Measurements from ENCODE around the gene ACSF2. TPM values are rescaled to one million over a fixed set of nuclear protein-coding genes. Genes with fewer than 3 reads are reported as not detected.

Gene ACSF2
- 1 to 10 TPM; 3.3 to 9.1 (median 5.2) TPM for polyA plus RNA-seq (ENCODE audit: low read depth in 6 of 6)

DNA sequence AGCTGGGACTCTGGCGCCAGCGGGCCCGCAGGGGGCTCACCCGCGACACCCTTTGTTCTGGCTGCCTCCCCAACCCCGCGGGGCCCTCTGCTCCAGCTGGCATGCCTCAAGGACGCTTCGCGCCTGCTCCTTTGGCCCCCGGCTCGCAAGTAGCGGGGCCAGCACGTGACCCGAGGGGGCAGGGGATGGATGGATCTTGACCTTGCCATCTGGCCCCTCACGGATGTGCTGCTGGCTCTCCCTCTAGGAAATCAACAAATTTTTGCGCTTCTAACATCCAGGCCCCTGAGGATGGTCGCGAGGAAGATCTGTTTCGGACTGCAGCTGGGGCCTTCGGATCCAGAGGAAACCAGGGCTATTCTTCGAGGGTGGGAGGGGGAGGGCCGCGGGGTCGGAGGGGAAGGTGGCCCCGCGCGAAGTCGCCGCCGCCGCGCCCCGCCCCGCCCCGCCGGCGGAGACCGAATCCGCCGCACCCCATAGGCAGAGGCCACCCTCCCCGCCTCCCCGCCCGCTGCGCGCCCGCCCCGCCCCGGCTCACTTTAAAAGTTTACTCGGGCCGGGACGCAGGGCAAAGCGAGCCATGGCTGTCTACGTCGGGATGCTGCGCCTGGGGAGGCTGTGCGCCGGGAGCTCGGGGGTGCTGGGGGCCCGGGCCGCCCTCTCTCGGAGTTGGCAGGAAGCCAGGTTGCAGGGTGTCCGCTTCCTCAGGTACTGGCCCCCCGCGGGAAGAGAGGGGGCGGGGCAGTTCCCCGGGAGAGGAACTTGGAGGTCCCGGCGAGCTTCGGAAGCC lies at the start of gene ACSF2:
Gene ACSF2, plus strand, starts transcription at position 537 of the 790 bp plus-strand sequence. Its CDS starts 44 bp downstream, at position 581.
- peak; percentile 62 for DNase-seq
- Mint-ChIP-seq H3K9me3 (no peaks in the 10 kb centered on the region), H3K27me3 (no peaks in the 10 kb centered on the region), H3K4me3 (peak within 1 kb of the TSS; percentile 85 to 94 (median 91)), H3K27ac (peak within 1 kb of the TSS; percentile 47 to 93 (median 69)), H3K4me1 (peaks cover 15 to 42% (median 33%) of the 10 kb centered on the region in 3 donors), H3K36me3 (no peaks in the 10 kb centered on the region)
- peak; percentile 85 for ATAC-seq (ENCODE audit: low read depth in 2 of 2)

DNA sequence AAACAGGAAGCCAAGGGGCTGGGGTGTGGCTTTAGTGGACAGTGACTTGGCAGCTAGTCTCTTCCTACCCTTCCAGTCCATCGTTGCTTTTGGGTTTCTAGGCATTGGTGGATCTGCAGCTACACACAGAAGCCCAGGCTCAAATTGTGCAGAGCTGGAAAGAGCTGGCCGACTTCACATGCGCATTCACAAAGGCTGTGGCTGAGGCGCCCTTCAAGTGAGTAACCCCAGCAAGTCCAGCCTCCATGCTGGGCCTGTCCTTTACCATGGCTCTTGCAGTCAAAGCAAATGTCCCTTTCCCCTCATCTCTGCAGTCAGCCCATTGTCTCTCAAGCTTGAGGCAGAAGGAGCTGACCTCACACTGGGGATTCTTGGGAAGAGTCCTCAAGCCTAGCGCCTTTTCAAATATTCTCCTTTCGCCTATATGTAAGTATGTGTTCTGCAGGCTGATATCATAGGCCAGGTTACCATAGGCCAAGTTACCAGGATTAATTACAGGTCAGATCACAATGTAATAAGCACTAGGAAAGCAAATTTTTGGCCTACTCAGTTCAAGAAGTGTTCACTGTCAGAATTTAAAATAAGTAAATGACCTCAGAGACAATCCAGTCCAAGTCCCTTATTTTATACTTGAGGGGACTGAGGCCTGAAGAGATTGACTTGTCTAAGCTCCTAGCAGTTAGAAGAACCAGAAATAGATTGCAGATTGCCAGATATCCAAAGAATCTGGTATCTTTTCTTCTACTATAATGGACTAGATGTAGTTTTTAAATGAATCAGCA lies 46.5 kb upstream of the ACSF2 start:
- Mint-ChIP-seq H3K4me3 (no peak overlapping the region), H3K4me1 (no peaks in the 10 kb centered on the region), H3K36me3 (peaks cover 0 to 9% of the 10 kb centered on the region in 2 donors), H3K27ac (peak overlapping the region in 1 of 6 donors; percentile 72), H3K27me3 (no peaks in the 10 kb centered on the region), H3K9me3 (no peaks in the 10 kb centered on the region)
- no peak for ATAC-seq (ENCODE audit: low read depth in 2 of 2)
- no peak for DNase-seq

GRCh38 chr17:50380369-50381259 lies 45.4 kb upstream of the ACSF2 start:
- no peak overlapping the region for H3K27ac Mint-ChIP-seq
- no peak overlapping the region for H3K4me3 Mint-ChIP-seq
- no peaks in the 10 kb centered on the region for H3K4me1 Mint-ChIP-seq
- peaks cover 9 to 17% of the 10 kb centered on the region in 2 donors for H3K36me3 Mint-ChIP-seq
- H3K9me3 Mint-ChIP-seq = no peaks in the 10 kb centered on the region
- peak in 1 of 2 donors; percentile 43 for ATAC-seq (ENCODE audit: low read depth in 2 of 2)
- H3K27me3 Mint-ChIP-seq = no peaks in the 10 kb centered on the region
- DNase-seq = no peak

GRCh38 chr17:50381260-50381815 lies 44.7 kb upstream of the ACSF2 start:
- ATAC-seq (ENCODE audit: low read depth in 2 of 2) (no peak), DNase-seq (no peak)
- Mint-ChIP-seq H3K4me3 (no peak overlapping the region), H3K27ac (peak overlapping the region in 2 of 6 donors; percentile 42 to 69), H3K9me3 (no peaks in the 10 kb centered on the region), H3K4me1 (no peaks in the 10 kb centered on the region), H3K36me3 (peaks cover 10 to 19% of the 10 kb centered on the region in 2 donors), H3K27me3 (no peaks in the 10 kb centered on the region)

DNA sequence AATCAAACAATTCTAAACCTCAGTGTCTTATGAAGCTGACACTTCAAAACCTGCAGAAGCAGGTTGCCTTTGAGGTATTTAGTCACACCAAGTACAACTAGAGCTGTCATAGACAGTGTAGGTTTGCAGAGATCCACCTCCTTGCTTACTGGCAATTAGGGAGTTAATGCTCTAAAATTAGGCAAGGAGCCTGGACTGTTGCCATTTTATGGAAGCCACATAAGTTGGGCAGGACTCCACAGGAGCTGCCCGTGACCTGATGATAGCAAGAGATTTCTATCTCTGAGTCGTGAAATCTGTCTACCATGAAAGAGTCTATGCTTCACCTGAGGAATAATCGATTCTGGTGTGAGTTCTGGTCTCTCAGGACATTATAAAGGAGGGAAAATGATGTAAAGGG lies 44.1 kb upstream of the ACSF2 start:
- no peak overlapping the region for H3K27ac Mint-ChIP-seq
- H3K36me3 Mint-ChIP-seq = peaks cover 16 to 19% of the 10 kb centered on the region in 2 donors
- no peaks in the 10 kb centered on the region for H3K27me3 Mint-ChIP-seq
- no peaks in the 10 kb centered on the region for H3K9me3 Mint-ChIP-seq
- no peak for ATAC-seq (ENCODE audit: low read depth in 2 of 2)
- no peaks in the 10 kb centered on the region for H3K4me1 Mint-ChIP-seq
- no peak overlapping the region for H3K4me3 Mint-ChIP-seq
- no peak for DNase-seq

GRCh38 chr17:50382931-50383330 lies 43.1 kb upstream of the ACSF2 start:
- H3K9me3 Mint-ChIP-seq = no peaks in the 10 kb centered on the region
- H3K4me3 Mint-ChIP-seq = no peak overlapping the region

DNA sequence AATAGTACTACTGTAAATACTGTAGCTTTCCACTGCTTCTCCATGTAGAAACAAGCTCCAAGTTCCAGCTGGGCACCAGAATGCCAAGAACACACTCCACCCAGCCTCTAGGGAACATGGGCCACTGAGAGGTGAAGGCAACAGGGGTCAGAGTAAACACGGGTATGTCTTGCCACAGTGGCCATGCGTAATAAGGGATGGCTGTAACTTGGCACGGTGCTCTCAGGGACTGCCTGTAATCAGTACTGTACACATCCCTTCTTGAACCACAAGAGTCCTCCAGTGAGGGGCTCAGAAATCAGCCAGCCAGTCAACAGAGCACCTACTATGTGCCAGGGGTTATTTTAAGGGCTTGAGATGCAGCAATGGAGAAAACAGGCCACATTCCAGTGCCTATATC lies 39.5 kb upstream of the ACSF2 start:
- Mint-ChIP-seq H3K4me3 (no peak overlapping the region), H3K9me3 (no peaks in the 10 kb centered on the region), H3K4me1 (peaks cover 2 to 12% (median 5%) of the 10 kb centered on the region in 3 donors), H3K27ac (peak overlapping the region in 1 of 6 donors; percentile 59), H3K27me3 (no peaks in the 10 kb centered on the region), H3K36me3 (peaks cover 23 to 29% of the 10 kb centered on the region in 2 donors)
- no peak for DNase-seq
- ATAC-seq (ENCODE audit: low read depth in 2 of 2) = no peak

More at GRCh38 chr17:50382931-50383330, 43.1 kb upstream of the ACSF2 start:
- DNase-seq = no peak
- ATAC-seq (ENCODE audit: low read depth in 2 of 2) = no peak
- Mint-ChIP-seq H3K27ac (peak overlapping the region in 2 of 6 donors; percentile 19 to 30), H3K4me1 (peaks cover 0 to 8% (median 0%) of the 10 kb centered on the region in 3 donors), H3K27me3 (no peaks in the 10 kb centered on the region), H3K36me3 (peaks cover 19 to 26% of the 10 kb centered on the region in 2 donors)

GRCh38 chr17:50388728-50389127 lies 37.3 kb upstream of the ACSF2 start:
- Mint-ChIP-seq H3K9me3 (no peaks in the 10 kb centered on the region), H3K27ac (peak overlapping the region in 2 of 6 donors; percentile 8 to 30), H3K4me1 (peaks cover 5 to 24% (median 14%) of the 10 kb centered on the region in 3 donors), H3K36me3 (peaks cover 19 to 41% of the 10 kb centered on the region in 2 donors), H3K27me3 (no peaks in the 10 kb centered on the region), H3K4me3 (no peak overlapping the region)
- ATAC-seq (ENCODE audit: low read depth in 2 of 2) (no peak), DNase-seq (no peak)

DNA sequence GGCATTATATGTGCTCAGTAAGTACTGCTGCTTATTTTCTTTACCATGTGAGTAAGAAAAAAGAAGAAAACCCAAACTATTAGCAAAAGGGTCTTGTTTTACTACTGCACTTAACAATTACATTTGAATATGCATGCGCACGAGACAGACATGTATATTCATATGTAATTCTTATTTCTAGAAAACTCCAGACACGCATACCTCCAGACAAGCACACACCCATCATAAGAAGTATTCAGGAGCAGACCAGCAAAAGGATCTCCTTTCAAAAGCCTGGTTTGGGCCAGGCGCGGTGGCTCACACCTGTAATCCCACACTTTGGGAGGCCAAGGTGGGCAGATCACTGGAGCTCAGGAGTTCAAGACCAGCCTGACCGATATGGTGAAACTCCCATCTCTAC lies 36.5 kb upstream of the ACSF2 start:
- no peak overlapping the region for H3K4me3 Mint-ChIP-seq
- H3K27me3 Mint-ChIP-seq = no peaks in the 10 kb centered on the region
- no peak overlapping the region for H3K27ac Mint-ChIP-seq
- H3K9me3 Mint-ChIP-seq = no peaks in the 10 kb centered on the region
- ATAC-seq (ENCODE audit: low read depth in 2 of 2) (no peak), DNase-seq (no peak)
- H3K36me3 Mint-ChIP-seq = peaks cover 17 to 46% of the 10 kb centered on the region in 2 donors
- peaks cover 6 to 31% (median 21%) of the 10 kb centered on the region in 3 donors for H3K4me1 Mint-ChIP-seq

GRCh38 chr17:50392621-50393020 lies 33.4 kb upstream of the ACSF2 start:
- Mint-ChIP-seq H3K36me3 (peaks cover 7 to 24% of the 10 kb centered on the region in 2 donors), H3K4me3 (no peak overlapping the region), H3K4me1 (peaks cover 28 to 54% (median 34%) of the 10 kb centered on the region in 3 donors), H3K27ac (peak overlapping the region in 1 of 6 donors; percentile 84), H3K9me3 (no peaks in the 10 kb centered on the region), H3K27me3 (no peaks in the 10 kb centered on the region)
- DNase-seq (no peak), ATAC-seq (ENCODE audit: low read depth in 2 of 2) (no peak)

DNA sequence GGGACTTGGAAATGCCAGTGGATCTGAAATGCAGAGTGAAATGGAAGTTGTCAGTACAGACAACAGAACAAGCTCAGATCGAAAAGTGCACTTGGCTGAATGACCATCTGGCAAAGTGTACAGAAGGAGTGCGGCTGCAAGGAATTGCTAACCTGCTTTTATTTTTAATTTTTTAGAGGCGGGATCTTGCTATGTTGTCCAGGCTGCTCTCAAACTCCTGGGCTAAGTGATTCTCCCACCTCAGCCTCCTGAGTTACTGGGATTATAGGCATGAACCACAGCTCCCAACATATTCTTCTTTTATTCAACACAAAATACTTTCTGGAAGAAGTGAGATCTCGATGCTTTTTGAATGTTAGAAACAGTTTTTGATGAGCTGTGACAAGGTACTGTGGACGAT lies 32.3 kb upstream of the ACSF2 start:
- Mint-ChIP-seq H3K4me3 (peak overlapping the region in 2 of 8 donors; percentile 59 to 90), H3K27me3 (no peaks in the 10 kb centered on the region), H3K4me1 (peaks cover 33 to 56% (median 37%) of the 10 kb centered on the region in 3 donors), H3K9me3 (no peaks in the 10 kb centered on the region), H3K36me3 (peaks cover 7 to 17% of the 10 kb centered on the region in 2 donors), H3K27ac (peak overlapping the region in 1 of 6 donors; percentile 47)
- DNase-seq (no peak), ATAC-seq (ENCODE audit: low read depth in 2 of 2) (no peak)

GRCh38 chr17:50394711-50395110 lies 31.3 kb upstream of the ACSF2 start:
- peak overlapping the region in 6 of 8 donors; percentile 60 to 90 (median 74) for H3K4me3 Mint-ChIP-seq
- peaks cover 7 to 17% of the 10 kb centered on the region in 2 donors for H3K36me3 Mint-ChIP-seq
- H3K9me3 Mint-ChIP-seq = peaks cover 0 to 3% (median 0%) of the 10 kb centered on the region in 7 donors
- peak overlapping the region in 3 of 6 donors; percentile 26 to 91 (median 45) for H3K27ac Mint-ChIP-seq
- ATAC-seq (ENCODE audit: low read depth in 2 of 2) (no peak), DNase-seq (no peak)
- H3K27me3 Mint-ChIP-seq = no peaks in the 10 kb centered on the region
- peaks cover 33 to 56% (median 37%) of the 10 kb centered on the region in 3 donors for H3K4me1 Mint-ChIP-seq

Data from naive B cell (primary cell).